Activated CD8-positive, alpha-beta memory T cell treated with anti-CD3 and anti-CD28 coated beads, Interleukin-2, amount 50 U/mL, for 1 hour (primary cell): ENCODE data around the gene KATNB1.

ENCODE experiments used
- DNase-seq: peaks from one replicate; pipeline ENCODE4 v3.0.0-alpha.2; 2020; ENCODE audit errors: extremely low read depth

KATNB1 gene, protein sequence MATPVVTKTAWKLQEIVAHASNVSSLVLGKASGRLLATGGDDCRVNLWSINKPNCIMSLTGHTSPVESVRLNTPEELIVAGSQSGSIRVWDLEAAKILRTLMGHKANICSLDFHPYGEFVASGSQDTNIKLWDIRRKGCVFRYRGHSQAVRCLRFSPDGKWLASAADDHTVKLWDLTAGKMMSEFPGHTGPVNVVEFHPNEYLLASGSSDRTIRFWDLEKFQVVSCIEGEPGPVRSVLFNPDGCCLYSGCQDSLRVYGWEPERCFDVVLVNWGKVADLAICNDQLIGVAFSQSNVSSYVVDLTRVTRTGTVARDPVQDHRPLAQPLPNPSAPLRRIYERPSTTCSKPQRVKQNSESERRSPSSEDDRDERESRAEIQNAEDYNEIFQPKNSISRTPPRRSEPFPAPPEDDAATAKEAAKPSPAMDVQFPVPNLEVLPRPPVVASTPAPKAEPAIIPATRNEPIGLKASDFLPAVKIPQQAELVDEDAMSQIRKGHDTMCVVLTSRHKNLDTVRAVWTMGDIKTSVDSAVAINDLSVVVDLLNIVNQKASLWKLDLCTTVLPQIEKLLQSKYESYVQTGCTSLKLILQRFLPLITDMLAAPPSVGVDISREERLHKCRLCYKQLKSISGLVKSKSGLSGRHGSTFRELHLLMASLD

DNA sequence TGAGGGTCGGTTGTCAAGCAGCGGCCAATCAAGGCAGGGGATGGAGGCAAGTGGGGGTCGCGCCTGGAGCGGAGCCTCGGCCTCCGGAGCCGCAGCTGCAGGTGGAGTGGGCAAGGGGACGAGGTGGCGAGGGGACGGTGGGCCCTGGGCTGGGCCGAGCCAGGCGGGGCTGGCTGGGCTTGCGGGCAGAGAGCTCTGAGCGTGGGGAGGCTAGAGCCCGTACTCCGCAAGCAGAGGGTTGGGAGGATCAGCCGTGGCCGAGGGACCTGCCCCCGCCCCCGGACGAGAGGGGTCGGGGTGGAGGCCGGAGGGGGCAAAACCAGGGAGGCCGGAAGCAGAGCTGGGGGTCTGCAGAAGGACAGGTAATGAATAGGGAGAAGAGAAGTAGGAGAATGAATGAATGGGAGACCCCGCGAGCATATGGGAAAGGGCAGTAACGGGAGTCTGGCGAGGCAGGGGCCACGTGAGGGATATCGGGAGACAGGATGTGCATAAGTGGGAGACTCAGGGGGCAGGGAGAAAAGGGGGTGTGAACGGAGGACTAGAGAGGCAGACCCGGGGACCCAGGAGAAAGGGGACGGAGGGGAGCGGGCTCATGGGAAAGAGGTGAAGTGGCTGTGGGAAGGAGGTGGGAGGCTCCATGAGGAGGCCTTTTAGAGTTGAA, at the start of gene KATNB1:
TSS of gene KATNB1 (plus strand) at position 16 of the 664 bp plus-strand sequence. CDS start 1,474 bp downstream, outside the sequence.
- DNase-seq = no peak

DNA sequence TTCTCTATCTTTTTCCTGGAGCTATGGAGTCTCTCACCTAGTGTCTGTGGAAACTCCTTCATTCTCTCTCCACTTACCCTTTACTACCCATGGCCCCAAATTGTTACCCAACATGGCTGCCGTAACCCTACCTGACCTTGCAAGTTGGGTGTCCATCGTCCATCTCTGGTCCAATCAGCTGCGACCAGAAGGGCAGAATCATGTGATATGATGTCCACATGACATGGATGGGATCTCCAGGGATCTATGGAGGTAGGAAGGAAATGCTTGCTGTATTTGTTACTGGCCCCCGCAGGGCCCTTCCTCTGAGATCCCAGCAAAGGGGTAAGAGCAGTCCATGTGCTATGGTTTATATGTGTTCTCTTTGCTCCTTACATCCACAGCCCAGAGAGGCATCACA, 49.0 kb upstream of the KATNB1 start:
- no peak for DNase-seq

DNA sequence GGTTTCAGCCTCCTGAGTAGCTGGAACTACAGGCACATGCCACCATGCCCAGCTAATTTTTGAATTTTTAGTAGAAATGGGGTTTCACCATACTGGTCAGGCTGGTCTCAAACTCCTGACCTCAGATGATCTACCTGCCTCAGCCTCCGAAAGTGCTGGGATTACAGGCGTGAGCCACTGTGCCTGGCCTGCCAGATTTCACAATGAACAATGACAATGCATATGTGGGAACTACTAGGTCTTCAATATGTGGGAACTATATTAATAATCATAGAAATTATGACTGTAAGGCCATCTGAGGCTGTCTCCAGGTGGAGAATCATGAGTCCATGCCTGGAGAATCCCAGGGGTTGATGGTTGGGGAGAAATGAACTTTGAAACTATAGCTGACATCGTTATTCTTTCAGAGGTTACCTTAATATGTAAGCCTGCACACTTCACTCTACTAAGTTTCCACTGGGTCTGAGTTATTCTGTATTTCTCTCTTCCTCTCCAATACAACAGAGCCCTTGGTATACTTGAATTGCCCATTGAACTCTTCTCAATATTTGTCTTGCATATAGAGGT, 48.1 kb upstream of the KATNB1 start:
- no peak for DNase-seq

DNA sequence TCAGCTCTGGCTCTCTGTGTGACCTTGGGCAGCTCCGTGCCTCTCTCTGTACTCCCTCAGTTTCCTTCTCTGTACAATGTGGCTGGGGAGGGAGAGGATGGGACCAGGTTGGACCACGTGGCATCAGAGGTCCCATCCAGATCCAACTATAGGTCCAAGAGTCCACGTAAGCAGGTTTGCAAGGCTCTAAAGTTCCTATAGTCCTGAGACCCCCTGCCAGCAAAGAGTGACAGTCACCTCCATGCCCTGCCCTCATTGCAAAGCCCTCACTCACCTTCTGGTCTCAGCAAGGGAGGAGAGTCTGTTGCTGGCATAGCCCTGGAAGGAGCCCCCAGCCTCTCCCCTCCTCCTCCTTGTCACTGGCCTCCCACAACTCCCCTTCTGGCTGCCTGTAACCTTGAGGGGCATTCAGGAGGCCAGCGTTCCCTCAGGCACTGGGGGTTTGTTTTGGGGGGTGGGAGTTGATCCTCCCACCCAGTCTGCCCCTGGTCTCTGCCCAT, 47.0 kb upstream of the KATNB1 start:
- DNase-seq = no peak

DNA sequence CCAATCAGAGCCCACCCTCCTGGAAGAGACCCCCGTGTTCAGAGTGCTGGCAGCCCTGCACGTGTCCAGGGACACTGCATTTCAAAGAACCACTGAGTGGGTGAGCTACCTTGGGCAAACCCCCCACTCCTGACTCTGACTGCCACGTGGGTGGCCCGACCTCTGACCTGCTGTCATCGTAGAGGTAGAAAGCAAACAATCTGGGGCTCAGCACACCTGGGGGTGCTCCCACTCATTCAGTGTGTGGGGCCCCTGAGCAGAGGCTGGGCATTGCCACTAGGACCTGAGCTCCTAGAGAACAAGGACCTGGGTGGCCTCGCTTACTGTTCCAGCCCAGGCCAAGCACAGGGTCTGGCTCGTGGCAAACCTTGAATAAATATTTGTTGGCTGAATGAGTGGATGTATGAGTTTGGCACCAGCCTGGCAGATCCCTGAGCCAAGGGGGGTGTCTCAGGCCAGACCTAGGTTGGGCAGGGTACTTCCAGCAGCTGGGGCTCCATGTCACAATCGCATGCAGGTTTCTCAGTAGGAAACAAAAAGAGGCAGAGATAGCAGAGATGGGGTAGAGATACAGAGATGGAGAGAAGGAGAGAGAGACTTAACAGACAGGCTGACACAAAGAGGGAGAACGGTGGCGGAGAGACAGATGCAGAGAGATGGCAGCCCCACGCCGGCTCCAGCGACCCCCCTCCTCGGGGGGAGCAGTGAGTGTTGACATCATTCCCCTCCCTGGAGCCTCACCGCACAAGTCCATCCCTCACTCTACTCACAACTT, 46.4 kb upstream of the KATNB1 start:
- no peak for DNase-seq

DNA sequence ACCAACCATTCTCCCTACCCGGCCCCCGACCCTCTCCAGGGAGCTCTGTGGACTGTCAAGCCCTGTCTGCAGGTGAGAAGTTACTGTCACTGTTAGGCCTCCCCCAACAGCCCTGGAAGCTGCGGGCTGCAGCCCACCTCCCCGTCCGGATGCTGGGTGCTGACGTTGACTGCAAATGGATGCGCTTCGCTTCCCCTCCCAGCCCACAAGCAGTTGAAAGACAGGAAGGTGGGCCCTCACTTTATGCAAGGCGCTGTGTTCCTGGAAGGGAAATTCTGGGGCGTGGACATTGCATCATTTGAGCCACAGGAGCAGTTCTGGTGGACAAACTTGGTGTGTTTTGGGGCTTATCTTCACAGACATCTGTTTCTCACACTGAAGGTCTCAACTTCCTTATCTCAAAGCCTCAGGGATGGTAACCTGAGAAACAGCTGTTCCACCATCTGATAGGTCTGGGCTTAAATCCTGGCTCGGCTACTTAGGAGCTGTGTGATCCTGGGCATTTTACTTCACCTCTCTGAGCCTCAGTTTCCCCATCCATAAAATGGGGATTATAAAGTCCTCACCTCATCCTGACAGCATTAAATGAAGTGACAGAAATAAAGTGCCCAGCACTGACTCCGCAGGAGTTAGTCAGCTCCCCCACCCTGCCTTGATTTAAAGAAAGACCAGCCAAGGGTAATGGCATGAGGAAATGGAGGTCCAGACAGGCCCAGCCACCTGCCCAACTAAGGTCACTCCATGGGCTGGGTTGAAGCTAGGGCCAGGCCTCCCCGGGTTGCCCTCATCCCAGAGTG, 45.6 kb upstream of the KATNB1 start:
- peak; percentile 12 for DNase-seq

DNA sequence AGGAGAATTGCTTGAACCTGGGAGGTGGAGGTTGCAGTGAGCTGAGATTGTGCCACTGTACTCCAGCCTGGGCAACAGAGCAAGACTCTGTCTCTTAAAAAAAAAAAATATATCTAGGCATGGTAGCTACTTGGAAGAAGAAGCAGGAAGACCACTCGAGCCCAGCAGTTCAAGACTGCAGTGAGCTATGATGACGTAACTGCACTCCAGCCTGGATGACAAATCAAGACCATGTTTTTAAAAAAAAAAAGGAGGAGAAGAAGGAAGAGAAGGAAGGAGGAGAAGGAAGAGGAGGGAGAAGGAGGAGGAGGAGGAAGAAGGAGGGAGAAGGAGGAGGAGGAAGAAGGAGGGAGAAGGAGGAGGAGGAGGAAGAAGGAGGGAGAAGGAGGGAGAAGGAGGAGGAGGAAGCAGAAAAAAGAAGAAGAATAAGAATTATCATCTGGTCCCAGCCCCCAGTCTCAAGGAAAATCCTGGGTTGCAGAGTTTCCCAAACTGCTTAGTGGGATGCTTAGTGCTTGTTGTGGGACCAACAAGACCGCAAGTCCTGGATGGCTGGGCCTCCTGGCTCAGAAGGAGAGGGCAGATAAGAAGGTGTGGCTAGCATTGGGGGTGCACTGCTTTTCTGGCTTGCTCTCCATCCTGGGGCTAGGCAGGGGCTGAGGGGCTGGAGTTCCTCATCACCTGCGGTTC, 44.6 kb upstream of the KATNB1 start:
- no peak for DNase-seq

DNA sequence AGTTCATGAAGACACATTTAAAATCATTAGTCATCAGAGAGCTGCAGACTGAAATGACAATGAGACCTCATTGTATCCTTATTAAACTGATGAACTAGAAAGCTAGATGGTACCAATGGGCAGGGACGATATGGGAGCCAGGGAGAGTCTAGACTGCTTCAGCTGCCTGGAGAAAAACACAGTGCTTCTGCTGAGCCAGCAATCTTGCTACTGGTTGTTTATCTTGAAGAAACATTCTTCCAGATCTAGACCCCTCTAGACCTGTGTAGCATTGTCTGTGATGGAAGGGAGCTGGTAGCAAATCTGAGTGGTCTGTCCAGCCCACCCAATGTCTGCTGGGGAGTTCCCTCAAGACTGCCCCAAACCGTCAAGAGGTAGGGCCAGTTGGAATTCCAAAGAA, 42.9 kb upstream of the KATNB1 start:
- DNase-seq = no peak

DNA sequence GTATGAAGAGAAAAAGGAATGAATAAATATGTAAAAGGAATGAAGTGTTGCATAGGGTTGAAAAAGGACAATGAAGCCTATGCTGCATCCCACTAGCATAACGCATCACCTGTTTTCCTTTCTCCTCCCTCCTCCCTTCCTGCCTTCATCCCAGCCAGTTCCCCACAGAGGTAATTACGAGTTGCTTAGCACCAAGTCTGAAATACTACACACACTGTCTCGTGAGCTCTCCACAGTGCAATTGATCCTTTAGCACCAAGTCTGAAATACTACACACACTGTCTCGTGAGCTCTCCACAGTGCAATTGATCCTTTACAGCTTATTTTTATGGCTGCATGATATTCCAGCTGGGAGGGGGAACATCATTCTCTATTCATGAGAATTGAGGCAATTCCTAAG, 42.0 kb upstream of the KATNB1 start:
- no peak for DNase-seq

DNA sequence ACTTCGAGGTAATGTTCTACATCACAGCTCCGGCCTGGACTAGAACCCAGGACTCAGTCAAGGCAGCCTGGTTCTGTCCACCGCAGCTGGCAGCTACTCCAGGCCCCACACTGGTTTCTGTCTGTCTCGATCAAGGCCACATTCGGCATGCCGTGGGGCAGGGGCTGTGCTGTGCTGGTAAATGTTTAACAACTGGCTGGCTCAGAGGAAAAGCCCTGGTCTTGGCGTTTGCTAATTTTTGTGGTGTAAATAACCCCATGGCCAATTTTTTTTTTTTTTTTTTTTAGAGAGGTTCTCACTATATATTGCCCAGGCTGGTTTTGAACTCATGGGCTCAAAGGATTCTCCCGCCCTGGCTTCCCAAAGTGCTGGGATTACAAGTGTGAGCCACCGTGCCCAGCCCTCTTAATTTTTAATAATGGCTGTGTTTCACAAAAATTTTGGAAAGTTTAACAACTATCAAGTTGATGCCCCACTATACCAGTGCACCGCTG, 41.3 kb upstream of the KATNB1 start:
- DNase-seq = no peak

DNA sequence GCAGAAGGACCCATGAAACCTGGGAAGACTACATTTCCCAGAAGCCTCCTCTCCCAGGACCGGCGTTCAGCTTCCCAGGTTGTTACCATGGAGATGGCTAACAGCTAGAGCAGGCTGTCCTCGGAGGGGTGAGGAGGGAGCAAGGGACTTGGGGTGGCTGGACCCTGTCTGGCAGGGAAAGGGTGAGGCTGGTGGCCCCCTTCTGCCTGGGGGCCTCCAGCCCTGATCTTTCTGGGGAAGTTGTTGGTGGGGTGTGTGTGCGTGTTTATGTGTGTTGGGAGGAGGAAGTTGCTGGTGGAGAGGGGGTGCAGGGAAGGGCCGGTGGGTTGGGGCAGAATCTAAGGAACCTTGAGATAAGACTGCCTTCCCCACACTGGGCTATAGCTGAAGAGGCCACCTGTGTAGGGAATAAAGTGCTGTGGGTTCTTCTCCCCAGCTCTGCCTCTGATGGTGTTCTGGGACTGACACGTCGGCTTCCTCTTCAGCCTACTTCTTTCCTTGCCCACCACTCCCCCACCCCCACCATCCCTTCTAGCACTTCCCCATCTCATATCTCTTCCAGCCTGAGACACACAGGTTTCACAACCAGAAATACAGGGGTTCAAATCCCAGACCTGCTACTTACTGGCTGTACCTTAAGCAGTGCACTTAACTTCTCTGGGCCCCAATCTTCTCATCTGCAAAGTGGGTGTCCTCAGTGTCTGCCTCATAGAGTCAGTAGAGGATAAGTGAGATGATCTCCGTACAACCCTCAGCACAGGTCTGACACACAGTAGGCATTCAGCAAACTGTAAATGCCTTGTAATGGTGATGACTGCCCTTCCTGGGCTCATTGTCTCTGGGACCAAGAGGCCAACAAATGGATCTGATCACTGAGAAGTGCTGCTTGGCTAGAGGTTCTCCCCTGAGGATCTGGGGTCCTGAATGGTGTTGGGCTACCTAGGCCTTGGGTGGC, 40.6 kb upstream of the KATNB1 start, which contains the start of gene DRC7:
TSS of gene DRC7 (plus strand) at position 82 of the 955 bp plus-strand sequence. CDS start 3,144 bp downstream, outside the sequence.
- no peak for DNase-seq

DNA sequence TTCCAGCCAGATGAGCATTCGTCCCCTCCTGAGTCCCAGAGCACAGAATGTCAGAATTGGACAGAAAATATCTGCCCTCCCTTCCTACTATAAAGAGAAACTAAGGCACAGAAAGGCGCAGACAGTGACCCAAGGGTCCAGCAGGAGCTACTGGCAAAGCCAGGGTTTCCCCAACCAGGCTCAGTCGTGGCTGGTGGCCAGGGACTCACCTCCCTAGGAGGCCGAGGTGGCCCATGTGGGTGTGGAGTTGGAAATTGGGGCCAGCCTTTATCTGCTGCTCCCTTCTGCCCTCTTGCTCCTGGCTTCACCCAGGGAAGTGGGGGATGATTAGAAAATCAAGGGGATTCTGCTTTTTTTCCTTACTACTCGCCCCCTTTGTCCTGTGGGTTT, 39.9 kb upstream of the KATNB1 start:
- DNase-seq = no peak

DNA sequence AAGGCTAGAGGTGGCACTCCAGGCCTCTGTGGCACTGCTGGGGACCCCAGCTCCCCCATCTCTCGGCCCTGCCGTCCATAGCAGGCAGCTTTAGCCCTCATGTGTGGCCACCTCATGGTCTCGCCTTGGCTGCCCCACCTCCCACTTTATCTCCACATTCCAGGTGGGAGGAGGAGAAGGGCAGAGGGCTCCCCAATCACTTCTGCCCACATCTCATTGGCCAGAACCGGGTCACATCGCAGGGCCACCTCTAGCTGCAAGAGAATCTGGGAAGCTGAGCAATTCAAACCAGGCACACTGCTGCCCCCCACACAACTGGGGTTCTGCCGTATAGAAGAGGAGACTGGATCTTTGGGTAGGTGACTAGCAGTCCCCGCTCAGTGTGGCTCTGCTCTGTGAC, 39.3 kb upstream of the KATNB1 start:
- no peak for DNase-seq

DNA sequence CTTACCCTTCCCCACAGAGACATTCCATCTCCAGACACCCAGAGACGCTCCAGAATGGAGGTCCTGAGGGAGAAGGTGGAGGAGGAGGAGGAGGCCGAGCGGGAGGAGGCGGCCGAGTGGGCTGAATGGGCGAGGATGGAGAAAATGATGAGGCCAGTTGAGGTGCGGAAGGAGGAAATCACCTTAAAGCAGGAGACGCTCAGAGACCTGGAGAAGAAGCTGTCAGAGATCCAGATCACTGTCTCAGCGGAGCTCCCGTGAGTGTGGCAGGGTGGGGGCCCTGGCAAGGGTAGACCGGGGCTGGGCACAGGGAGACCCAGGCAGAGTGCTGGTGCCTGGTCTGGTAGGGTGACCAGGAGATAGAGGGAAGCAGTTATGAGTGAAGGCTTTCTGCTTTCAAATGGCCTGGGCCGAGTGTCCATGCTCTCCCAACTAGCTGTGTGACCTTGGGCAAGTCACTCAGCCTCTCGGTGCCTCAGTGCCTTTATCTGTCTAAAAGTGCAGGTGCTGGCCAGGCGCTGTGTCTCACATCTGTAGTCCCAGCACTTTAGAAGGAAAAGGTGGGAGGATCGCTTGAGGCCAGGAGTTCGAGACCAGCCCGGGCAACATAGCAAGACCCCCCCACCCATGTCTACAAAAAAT, 37.6 kb upstream of the KATNB1 start:
- no peak for DNase-seq

DNA sequence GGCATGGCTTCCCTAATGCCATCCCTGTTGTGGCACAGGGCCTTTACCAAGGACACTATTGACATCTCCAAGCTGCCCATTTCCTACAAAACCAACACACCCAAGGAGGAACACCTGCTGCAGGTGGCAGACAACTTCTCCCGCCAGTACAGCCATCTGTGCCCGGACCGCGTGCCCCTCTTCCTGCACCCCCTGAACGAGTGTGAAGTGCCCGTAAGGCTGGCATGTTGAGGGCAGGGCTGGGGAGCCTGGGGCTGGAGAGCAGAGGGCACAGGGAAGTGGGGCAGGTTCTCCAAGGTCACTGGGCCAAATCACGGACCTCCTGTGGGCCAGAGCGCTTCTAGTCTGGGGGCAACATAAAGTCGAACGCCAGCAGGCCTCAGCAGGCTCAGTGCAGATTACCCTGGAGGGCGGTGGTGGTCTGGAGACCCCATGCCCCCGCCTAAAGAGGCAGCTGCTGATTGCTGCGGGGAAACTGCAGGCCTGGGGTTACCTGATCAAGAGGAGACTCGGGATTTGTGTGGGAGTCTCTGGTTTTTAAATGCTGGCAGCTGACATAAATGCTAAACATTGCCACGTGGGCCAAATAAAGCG, 36.7 kb upstream of the KATNB1 start:
- no peak for DNase-seq

DNA sequence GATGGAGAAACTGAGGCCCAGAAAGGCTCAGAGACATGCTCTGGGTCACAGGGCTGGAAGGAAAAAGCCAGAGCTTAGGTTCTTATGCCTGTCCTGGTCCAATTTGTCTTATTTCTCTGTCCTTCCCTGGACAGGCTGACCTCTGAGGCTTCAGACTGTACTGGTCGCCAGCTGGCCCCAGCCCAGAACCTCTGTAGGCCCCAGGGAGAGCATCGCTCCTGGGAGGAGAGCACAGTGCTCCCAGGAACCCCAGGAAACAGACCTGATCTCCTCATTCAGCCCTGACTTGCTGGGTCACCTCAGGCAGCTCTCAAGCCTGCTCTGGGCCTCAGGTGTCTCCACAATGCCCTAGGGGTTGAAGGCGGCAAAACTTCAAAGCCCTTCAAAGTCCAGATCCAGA, 36.1 kb upstream of the KATNB1 start:
- DNase-seq = no peak

DNA sequence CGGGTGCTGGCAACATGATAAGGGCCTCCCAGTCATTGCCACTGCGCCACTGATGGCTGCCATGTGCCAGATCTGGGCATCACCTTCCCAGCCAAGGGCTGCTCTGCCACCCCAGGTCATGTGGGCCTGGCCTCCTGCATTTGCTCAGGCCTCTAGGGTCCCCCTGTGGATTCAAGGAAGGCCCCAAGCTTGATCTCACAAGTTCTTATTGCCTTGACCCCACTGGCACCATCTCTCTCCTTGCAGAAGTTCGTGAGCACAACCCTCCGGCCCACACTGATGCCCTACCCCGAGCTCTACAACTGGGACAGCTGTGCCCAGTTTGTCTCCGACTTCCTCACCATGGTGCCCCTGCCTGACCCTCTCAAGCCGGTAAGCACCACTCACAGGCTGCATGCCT, 35.7 kb upstream of the KATNB1 start:
- DNase-seq = no peak
